Measurements from ENCODE around the gene SLC6A19.

Gene SLC6A19

GRCh38 chr5:1206521-1207412 is 5.4 kb downstream of the SLC6A19 start:
- peaks cover 25% of the 10 kb centered on the region for H3K4me1 Mint-ChIP-seq
- H3K4me3 Mint-ChIP-seq = no peak overlapping the region
- H3K27me3 Mint-ChIP-seq (ENCODE audit: low read depth) = peaks cover 26% of the 10 kb centered on the region
- TF ChIP-seq CTCF (IDR thresholded peaks at IDR 0.05; ENCODE audit: unreplicated experiment in 3 of 3) = no peak
- peak overlapping the region in 1 of 3 experiments; percentile 41 for H3K27ac Mint-ChIP-seq
- H3K36me3 Mint-ChIP-seq (ENCODE audit: low read depth) = no peaks in the 10 kb centered on the region
- H3K9me3 Mint-ChIP-seq = no peaks in the 10 kb centered on the region

- H3K4me1 Mint-ChIP-seq = peaks cover 25% of the 10 kb centered on the region
- no peak for TF ChIP-seq CTCF (IDR thresholded peaks at IDR 0.05; ENCODE audit: unreplicated experiment in 3 of 3)
- H3K27ac Mint-ChIP-seq = peak overlapping the region; percentile 17 to 80 (median 71)
- H3K27me3 Mint-ChIP-seq (ENCODE audit: low read depth) = peaks cover 26% of the 10 kb centered on the region
- H3K36me3 Mint-ChIP-seq (ENCODE audit: low read depth) = no peaks in the 10 kb centered on the region
- no peak overlapping the region for H3K4me3 Mint-ChIP-seq
- H3K9me3 Mint-ChIP-seq = no peaks in the 10 kb centered on the region
These were observed 6.2 kb downstream of the SLC6A19 start for GRCh38 chr5:1207555-1207954.

- peaks cover 25% of the 10 kb centered on the region for H3K4me1 Mint-ChIP-seq
- H3K9me3 Mint-ChIP-seq = no peaks in the 10 kb centered on the region
- peaks cover 26% of the 10 kb centered on the region for H3K27me3 Mint-ChIP-seq (ENCODE audit: low read depth)
- no peak overlapping the region for H3K4me3 Mint-ChIP-seq
- no peak for TF ChIP-seq CTCF (IDR thresholded peaks at IDR 0.05; ENCODE audit: unreplicated experiment in 3 of 3)
- H3K36me3 Mint-ChIP-seq (ENCODE audit: low read depth) = no peaks in the 10 kb centered on the region
- H3K27ac Mint-ChIP-seq = peak overlapping the region in 2 of 3 experiments; percentile 17 to 80
These were observed 6.9 kb downstream of the SLC6A19 start for GRCh38 chr5:1208221-1208742.

GRCh38 chr5:1208743-1209488 is 7.5 kb downstream of the SLC6A19 start:
- Mint-ChIP-seq H3K9me3 (no peaks in the 10 kb centered on the region), H3K27ac (peak overlapping the region in 2 of 3 experiments; percentile 0 to 92), H3K4me1 (peaks cover 25% of the 10 kb centered on the region), H3K36me3 (ENCODE audit: low read depth) (no peaks in the 10 kb centered on the region), H3K27me3 (ENCODE audit: low read depth) (peaks cover 25% of the 10 kb centered on the region), H3K4me3 (no peak overlapping the region)
- peak; percentile 31 to 62 (median 51) for TF ChIP-seq CTCF (IDR thresholded peaks at IDR 0.05; ENCODE audit: unreplicated experiment in 3 of 3)

- H3K36me3 Mint-ChIP-seq (ENCODE audit: low read depth) = no peaks in the 10 kb centered on the region
- H3K9me3 Mint-ChIP-seq = no peaks in the 10 kb centered on the region
- H3K27me3 Mint-ChIP-seq (ENCODE audit: low read depth) = peaks cover 23% of the 10 kb centered on the region
- peak overlapping the region in 2 of 3 experiments; percentile 0 to 92 for H3K27ac Mint-ChIP-seq
- H3K4me3 Mint-ChIP-seq = no peak overlapping the region
- TF ChIP-seq CTCF (IDR thresholded peaks at IDR 0.05; ENCODE audit: unreplicated experiment in 3 of 3) = no peak
- peaks cover 25% of the 10 kb centered on the region for H3K4me1 Mint-ChIP-seq
These were observed 8.1 kb downstream of the SLC6A19 start for GRCh38 chr5:1209489-1209852.

Measured in nephron (organoid).